WERI-Rb-1 (cell line): Measurements from ENCODE around the gene DCAF15.
A peak's percentile ranks its signal among the peaks of the same experiment; 100 is the strongest.

ENCODE experiments used
- DNase-seq: peaks from one replicate; pipeline ENCODE4 v3.0.0-alpha.2; 2020
- H3K27ac ChIP-seq: fragments of 250-450 bp; sonication (Bioruptor Pico); 2 replicates; pipeline ENCODE4 v1.5.1; 2020; ENCODE audit warnings: mild to moderate bottlenecking, moderate library complexity
- H3K27me3 ChIP-seq: fragments of 250-450 bp; sonication (Bioruptor Pico); 2 replicates; pipeline ENCODE4 v1.5.1; 2021; ENCODE audit warnings: mild to moderate bottlenecking, low read depth, moderate library complexity; ENCODE audit not compliant: insufficient read depth, severe bottlenecking
- H3K36me3 ChIP-seq: fragments of 250-450 bp; sonication (Bioruptor Pico); 2 replicates; pipeline ENCODE4 v1.5.1; 2020; ENCODE audit warnings: mild to moderate bottlenecking, moderate library complexity
- H3K4me3 ChIP-seq: 2 replicates; pipeline ENCODE4 v1.5.1; 2011; ENCODE audit warnings: low read depth, mild to moderate bottlenecking, control low read depth, low read length
- H3K9me3 ChIP-seq: fragments of 250-450 bp; sonication (Bioruptor Pico); 2 replicates; pipeline ENCODE4 v1.5.1; 2021; ENCODE audit warnings: mild to moderate bottlenecking, moderate library complexity; ENCODE audit not compliant: severe bottlenecking
- TF ChIP-seq, protein P1 (sequence below): IDR thresholded peaks from 2 replicates; pipeline ENCODE4 v1.5.1; 2011; ENCODE audit warnings: low read depth, mild to moderate bottlenecking, control low read depth, inconsistent platforms, low read length

DCAF15 gene

DNA sequence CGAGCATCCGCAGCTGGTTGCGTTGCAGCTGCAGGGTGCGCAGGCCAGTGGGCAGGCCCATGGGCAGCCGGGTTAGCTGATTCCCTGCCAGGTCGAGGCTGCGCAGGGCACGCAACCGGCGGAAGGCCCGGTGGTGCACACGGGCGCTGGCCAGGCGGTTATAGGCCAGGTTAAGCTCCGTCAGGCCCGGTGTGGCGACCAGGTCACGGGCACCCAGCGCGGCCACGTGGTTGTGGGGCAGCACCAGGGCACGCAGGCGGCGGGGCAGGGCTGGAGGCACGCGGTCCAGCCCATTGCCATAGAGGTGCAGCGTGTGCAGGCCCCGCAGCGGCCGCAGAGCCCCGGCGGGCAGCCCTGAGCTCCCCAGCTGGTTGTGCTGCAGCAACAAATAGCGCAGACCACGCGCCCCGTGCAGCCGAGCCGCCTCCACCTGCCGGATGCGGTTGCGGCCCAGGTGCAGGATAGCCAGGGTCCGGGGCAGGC, 19.4 kb upstream of the DCAF15 start:
- peaks cover 12% of the 10 kb centered on the region for H3K36me3 ChIP-seq
- H3K9me3 ChIP-seq = no peaks in the 10 kb centered on the region
- TF ChIP-seq, protein P1, sequence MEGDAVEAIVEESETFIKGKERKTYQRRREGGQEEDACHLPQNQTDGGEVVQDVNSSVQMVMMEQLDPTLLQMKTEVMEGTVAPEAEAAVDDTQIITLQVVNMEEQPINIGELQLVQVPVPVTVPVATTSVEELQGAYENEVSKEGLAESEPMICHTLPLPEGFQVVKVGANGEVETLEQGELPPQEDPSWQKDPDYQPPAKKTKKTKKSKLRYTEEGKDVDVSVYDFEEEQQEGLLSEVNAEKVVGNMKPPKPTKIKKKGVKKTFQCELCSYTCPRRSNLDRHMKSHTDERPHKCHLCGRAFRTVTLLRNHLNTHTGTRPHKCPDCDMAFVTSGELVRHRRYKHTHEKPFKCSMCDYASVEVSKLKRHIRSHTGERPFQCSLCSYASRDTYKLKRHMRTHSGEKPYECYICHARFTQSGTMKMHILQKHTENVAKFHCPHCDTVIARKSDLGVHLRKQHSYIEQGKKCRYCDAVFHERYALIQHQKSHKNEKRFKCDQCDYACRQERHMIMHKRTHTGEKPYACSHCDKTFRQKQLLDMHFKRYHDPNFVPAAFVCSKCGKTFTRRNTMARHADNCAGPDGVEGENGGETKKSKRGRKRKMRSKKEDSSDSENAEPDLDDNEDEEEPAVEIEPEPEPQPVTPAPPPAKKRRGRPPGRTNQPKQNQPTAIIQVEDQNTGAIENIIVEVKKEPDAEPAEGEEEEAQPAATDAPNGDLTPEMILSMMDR = no peak
- H3K4me3 ChIP-seq = no peak overlapping the region
- H3K27ac ChIP-seq = no peak overlapping the region
- H3K27me3 ChIP-seq = no peaks in the 10 kb centered on the region
- no peak for DNase-seq

DNA sequence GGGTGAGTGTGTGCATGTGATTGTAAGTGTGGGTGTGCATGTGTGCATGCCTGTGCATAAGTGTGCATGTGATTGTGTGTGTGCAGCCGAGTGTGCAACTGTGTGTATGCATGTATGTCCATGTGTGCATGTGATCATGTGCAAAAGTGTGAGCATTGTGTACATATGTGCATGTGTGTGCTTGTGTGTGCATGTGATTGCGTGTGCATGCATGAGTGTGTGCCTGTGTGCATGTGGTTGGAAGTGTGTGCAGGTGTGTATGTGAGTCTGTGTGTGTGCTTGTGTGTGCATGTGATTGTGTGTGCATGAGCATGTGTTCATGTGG, 17.6 kb upstream of the DCAF15 start:
- Histone ChIP-seq H3K27me3 (no peaks in the 10 kb centered on the region), H3K9me3 (no peaks in the 10 kb centered on the region), H3K27ac (no peak overlapping the region), H3K4me3 (no peak overlapping the region), H3K36me3 (peaks cover 7% of the 10 kb centered on the region)
- DNase-seq = no peak
- TF ChIP-seq, protein P1 = no peak

DNA sequence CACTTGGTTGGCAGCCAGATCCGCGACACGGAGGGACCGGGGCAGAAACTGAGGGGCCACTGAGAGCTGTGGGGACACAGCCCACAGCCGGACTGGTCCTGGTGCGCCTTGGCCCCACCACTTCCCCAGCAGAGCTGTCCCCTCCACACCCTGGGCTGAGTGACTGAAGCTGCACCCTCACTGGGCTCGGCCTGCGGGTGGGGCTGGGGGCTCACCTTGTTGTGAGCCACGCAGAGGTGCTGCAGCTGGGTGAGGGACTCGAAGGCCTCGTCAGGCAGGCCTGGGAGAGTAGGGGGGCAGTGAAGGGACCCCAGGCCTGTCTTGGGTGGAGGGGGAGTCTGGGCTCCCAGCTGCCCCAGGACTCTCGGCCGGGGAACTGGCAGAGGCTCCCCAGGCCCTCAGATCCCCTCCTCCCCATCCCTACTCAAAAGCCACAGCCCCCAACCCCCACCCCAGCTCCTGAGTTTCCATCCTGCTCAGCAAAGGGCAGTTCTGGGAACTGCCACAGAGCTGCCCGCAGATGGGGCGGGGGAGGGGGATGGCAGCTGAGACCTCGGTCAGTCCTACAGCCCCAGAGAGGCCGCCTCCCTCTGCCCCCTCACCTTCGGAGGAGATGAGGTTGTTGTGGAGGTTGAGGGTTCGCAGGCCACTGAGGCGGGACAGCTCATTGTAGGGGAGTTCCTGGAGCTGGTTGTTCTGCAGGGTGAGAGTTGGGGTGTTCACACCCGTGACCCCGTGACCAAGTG, 16.4 kb upstream of the DCAF15 start:
- peak overlapping the region; percentile 15; the same call in 1 of the 2 replicates for H3K27ac ChIP-seq
- TF ChIP-seq, protein P1 = no peak
- no peaks in the 10 kb centered on the region for H3K9me3 ChIP-seq
- no peaks in the 10 kb centered on the region for H3K36me3 ChIP-seq
- DNase-seq = peak; percentile 81
- H3K27me3 ChIP-seq = no peaks in the 10 kb centered on the region
- H3K4me3 ChIP-seq = no peak overlapping the region

DNA sequence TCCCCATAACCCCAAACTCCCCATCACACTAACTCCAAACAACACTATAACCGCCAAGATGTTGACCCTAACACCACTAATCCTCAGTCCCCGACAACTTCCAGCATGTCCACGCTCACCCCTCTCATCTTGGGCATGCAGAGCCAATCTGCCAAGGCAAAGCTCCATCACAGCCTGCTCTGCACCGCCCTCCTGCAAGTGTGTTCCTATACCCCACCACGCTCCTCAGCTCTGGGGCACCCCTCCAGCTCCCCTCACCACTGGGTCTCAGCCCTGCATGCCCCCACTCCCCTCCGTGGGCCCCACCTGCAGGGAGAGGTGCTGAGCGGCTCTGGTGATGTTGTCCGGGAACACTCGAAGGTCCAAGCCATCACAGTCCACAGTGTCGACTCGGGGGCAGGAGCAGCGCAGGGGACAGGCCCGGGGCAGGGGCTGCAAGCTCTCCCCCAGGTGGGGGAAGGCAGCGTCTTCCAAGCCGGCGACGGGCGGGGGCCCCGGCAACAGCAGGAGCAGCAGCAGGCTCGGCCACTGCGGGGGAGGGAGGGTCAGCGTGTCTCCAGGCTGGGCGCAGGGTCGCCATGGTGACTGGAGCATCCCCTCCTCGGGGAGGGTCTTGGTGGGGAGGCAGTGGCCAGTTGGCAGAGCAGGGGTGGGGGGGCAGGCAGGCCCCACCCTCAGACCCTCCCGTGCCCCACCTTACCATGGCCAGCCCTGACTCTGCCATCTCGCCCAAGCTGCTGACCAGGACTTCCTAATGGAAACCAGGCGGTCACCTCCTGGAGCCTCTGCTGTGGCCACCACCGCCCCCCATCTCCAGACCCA, 14.6 kb upstream of the DCAF15 start:
- Histone ChIP-seq H3K27ac (no peak overlapping the region), H3K4me3 (no peak overlapping the region), H3K36me3 (no peaks in the 10 kb centered on the region), H3K9me3 (peaks cover 2% of the 10 kb centered on the region), H3K27me3 (no peaks in the 10 kb centered on the region)
- TF ChIP-seq, protein P1 = no peak
- DNase-seq = peak; percentile 28

DNA sequence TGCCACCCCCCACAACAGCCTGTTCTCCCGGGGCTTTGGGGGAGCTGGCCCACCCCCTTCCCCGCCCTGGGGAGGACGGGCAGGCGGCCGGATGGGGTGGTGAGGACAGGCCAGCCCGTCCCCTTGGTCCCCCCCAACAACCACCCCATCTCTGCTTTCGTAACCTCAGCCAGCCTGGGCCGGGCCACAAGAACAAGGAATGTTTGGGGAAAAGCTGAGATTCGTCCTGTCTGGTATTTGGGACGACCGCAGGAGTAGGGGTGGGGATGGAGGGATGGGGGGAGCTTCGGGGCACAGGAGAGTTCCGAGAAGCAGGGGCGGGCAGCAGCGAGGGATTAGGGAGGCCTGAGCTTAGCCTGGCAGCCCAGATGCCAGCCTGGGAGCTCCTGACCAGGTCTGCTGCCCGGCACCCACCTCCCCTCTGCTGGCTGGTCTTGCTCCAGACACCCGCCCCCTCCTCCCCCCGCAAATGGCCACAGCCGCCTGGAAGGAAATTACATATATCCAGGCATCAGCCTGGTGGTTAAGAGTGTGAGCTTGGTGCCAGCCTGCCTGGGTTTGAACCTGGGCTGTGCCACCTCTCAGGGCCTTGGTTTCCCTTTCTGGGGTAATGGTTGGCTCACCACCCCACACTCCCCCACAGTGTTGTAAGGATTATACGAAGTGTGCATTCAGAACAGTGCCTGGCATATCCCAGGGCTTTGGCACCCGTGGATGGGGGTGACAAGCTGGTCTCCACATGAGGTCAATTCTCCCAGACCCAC, 13.8 kb upstream of the DCAF15 start, which contains the start of gene PODNL1:
PODNL1 (minus strand) TSS at position 117 of the 764 bp plus-strand sequence. CDS start 236 bp downstream, outside the sequence.
- Histone ChIP-seq H3K27ac (no peak within 1 kb of the TSS), H3K27me3 (no peaks in the 10 kb centered on the region), H3K9me3 (peaks cover 3% of the 10 kb centered on the region), H3K36me3 (no peaks in the 10 kb centered on the region), H3K4me3 (no peak within 1 kb of the TSS)
- DNase-seq = no peak
- TF ChIP-seq, protein P1 = no peak
